RWPE2 (cell line): ENCODE measurements around the gene WDR4.
"Not testable (repeated sequence)": the region's sequence is repeated elsewhere in the genome, so short reads cannot be mapped to it uniquely, and the experiment has no call there.

ENCODE experiments used
- ATAC-seq: fragments of 200-7000 bp; cut with Tn5 transposase; 3 replicates; pipeline ENCODE4 v1.9.1; 2021; ENCODE audit warnings: low read depth
- DNase-seq: peaks from one replicate; pipeline ENCODE4 v3.0.0-alpha.2; 2020; ENCODE audit warnings: low spot score
- H3K27ac ChIP-seq: fragments of 450-650 bp; 2 replicates; pipeline ENCODE4 v1.5.1; 2017; ENCODE audit warnings: mild to moderate bottlenecking; ENCODE audit not compliant: poor library complexity, severe bottlenecking
- H3K27me3 ChIP-seq: fragments of 250-450 bp; sonication (Bioruptor Pico); 2 replicates; pipeline ENCODE4 v1.5.1; 2021; ENCODE audit warnings: mild to moderate bottlenecking, moderate library complexity; ENCODE audit not compliant: insufficient read depth, poor library complexity, severe bottlenecking
- H3K36me3 ChIP-seq: fragments of 250-450 bp; sonication (Bioruptor Pico); 2 replicates; pipeline ENCODE4 v1.5.1; 2020; ENCODE audit warnings: low read depth, mild to moderate bottlenecking, moderate library complexity
- H3K4me1 ChIP-seq: fragments of 250-450 bp; sonication (Bioruptor Pico); 2 replicates; pipeline ENCODE4 v1.5.1; 2021; ENCODE audit warnings: mild to moderate bottlenecking, moderate library complexity; ENCODE audit not compliant: insufficient read depth, poor library complexity, severe bottlenecking
- H3K4me3 ChIP-seq: fragments of 250-450 bp; sonication (Bioruptor Pico); 2 replicates; pipeline ENCODE4 v1.5.1; 2021; ENCODE audit warnings: mild to moderate bottlenecking, moderate library complexity; ENCODE audit not compliant: severe bottlenecking
- H3K9me3 ChIP-seq: fragments of 250-450 bp; sonication (Bioruptor Pico); 2 replicates; pipeline ENCODE4 v1.5.1; 2021; ENCODE audit warnings: mild to moderate bottlenecking, moderate library complexity; ENCODE audit not compliant: severe bottlenecking
- CTCF ChIP-seq: fragments of 450-650 bp; IDR thresholded peaks from one replicate; pipeline ENCODE4 v1.5.1; 2017; ENCODE audit warnings: mild to moderate bottlenecking, moderate library complexity; ENCODE audit not compliant: poor library complexity, severe bottlenecking

Gene WDR4

GRCh38 chr21:42849759-42850412 is 29.5 kb downstream of the WDR4 start:
- Histone ChIP-seq H3K27ac (no peak overlapping the region), H3K9me3 (no peaks in the 10 kb centered on the region), H3K4me1 (no peaks in the 10 kb centered on the region), H3K36me3 (peaks cover 76% of the 10 kb centered on the region), H3K27me3 (no peaks in the 10 kb centered on the region), H3K4me3 (no peak overlapping the region)
- ATAC-seq (no peak), DNase-seq (no peak)
- TF ChIP-seq CTCF: no peak

DNA sequence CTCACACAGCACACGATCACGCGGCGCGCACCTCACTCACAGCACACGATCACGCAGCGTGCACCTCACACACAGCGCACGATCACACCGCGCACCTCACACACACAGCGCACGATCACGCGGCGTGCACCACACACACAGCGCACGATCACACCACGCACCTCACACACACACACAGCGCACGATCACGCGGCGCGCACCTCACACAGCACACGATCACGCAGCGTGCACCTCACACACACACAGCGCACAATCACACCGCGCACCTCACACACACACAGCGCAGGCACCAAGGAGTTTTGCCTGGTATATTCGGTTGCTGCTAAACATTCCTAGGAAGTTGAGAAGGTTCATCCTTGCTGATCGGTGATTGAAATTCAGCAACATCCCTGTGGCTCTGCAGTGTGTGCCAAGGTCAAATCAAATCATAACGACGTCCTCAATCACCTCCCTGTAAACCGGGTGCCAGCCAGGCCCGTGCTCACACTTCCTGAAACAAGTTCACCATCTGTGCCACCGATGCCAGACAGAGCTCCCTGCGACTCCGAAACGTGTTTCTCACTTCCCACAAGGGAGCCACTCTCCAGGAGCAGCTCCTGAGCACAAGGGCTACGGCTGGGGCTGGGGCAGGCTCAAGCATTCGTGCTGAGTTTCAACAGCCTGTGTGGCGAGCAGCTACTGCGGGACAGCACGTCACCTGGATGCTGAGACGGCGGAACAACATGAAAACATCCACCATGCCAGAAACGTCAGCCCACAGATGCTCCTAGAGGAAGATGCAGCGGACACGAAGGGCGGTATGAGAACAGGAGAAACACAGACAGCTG is 30.2 kb downstream of the WDR4 start:
- peaks cover 76% of the 10 kb centered on the region for H3K36me3 ChIP-seq
- DNase-seq (peak; percentile 56), ATAC-seq (no peak)
- no peaks in the 10 kb centered on the region for H3K9me3 ChIP-seq
- H3K4me1 ChIP-seq: no peaks in the 10 kb centered on the region
- no peak overlapping the region for H3K27ac ChIP-seq
- H3K27me3 ChIP-seq: no peaks in the 10 kb centered on the region
- H3K4me3 ChIP-seq: no peak overlapping the region
- TF ChIP-seq CTCF: no peak

DNA sequence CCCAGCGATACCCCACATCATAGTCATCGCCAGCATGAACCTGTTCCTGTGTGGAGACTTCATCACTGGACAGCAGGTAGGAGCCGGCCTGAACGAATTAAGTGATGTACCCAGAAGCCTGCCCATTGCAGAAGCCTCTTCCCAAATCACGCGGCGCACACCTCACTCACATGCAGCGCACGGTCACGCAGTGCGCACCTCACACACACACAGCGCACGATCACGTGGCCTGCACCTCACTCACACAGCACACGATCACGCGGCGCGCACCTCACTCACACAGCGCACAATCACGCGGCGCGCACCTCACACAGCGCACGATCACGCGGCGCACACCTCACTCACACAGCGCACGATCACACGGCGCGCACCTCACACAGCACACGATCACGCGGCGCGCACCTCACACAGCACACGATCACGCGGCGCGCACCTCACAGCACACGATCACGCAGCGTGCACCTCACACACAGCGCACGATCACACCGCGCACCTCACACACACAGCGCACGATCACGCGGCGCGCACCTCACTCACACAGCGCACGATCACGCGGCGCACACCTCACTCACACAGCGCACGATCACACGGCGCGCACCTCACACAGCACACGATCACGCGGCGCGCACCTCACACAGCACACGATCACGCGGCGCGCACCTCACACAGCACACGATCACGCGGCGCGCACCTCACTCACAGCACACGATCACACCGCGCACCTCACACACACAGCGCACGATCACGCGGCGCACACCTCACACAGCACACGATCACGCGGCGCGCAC is 31.0 kb downstream of the WDR4 start:
- not testable (repeated sequence) for H3K27me3 ChIP-seq, H3K4me1 ChIP-seq, H3K4me3 ChIP-seq, H3K9me3 ChIP-seq, H3K27ac ChIP-seq, ATAC-seq, DNase-seq
- H3K36me3 ChIP-seq: peaks cover 73% of the 10 kb centered on the region

GRCh38 chr21:42847726-42848125 is 31.6 kb downstream of the WDR4 start:
- H3K36me3 ChIP-seq: peaks cover 78% of the 10 kb centered on the region
- no peaks in the 10 kb centered on the region for H3K4me1 ChIP-seq
- no peaks in the 10 kb centered on the region for H3K27me3 ChIP-seq
- no peaks in the 10 kb centered on the region for H3K9me3 ChIP-seq
- ATAC-seq (no peak), DNase-seq (peak; percentile 23)
- no peak overlapping the region for H3K4me3 ChIP-seq
- no peak for TF ChIP-seq CTCF
- no peak overlapping the region for H3K27ac ChIP-seq

- Histone ChIP-seq H3K27me3 (no peaks in the 10 kb centered on the region), H3K4me3 (no peak overlapping the region), H3K9me3 (no peaks in the 10 kb centered on the region), H3K27ac (no peak overlapping the region), H3K36me3 (peaks cover 80% of the 10 kb centered on the region), H3K4me1 (no peaks in the 10 kb centered on the region)
- DNase-seq (peak; percentile 60), ATAC-seq (no peak)
- TF ChIP-seq CTCF: no peak
Measured at GRCh38 chr21:42847051-42847707, 32.2 kb downstream of the WDR4 start.
